ENCODE measurements around the gene MN1. TPM values are rescaled to one million over a fixed set of nuclear protein-coding genes. Genes with fewer than 3 reads are reported as not detected.

MN1 gene
- total and polyA plus RNA-seq, 2 of the 4 experiments (the other 2 are of a cell fraction) = 0.36 to 1.3 TPM

DNA sequence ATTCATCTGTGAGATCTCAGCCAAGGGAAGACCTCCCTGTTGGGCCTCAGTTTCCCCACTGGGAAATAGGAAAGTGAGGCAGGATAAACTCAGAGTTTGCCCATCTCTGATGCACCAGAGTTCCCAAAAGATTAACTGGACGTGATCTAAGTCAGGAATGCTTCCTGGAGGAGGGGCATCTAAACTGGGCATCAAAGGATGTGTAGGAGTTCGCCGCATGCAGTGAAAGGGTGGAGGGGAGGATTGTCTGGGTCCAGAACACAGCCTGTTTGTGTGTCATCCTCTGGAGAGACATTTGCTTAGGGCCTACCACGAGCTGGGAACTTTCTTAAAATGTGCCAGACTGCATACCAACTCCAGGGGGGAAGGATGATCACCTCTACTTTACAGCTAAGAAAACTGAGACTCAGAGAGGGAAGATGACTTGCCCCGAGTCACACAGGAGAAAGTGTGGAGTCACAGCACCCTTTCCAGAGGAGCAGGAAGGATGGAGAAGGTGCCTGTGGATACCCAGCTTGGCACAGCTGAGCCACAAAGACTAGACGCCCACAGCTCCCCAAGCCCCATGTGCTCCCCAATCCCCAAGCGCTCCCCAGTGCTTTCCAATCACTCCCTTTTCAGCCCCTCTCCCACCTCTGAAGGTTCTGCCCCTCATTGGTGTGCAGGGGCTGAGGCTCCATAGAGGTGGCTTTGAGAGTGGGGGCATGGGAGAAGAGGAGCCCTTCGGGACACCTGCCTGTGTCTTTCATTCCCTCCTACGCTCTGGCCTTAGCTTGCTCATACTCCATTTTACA is 50.1 kb downstream of the MN1 start:
- WGBS, 2 experiments (ENCODE audit: extremely low coverage in 2 of 2, insufficient read length in 1 of 2) = 50% methylated on average over 1 of the region's 9 CpGs; no CpG with 5 or more reads in 1 of the 2 experiments

More for the DNA sequence above, 50.1 kb downstream of the MN1 start:
- ChIA-PET POLR2A (ENCODE audit: unreplicated experiment) (no interaction called here), CTCF (no interaction called here)
- peaks cover 5% of the 10 kb centered on the region; the same call in 1 of the 2 replicates for H4K20me1 ChIP-seq (ENCODE audit: insufficient read depth, low read length)
- no peak overlapping the region for H2AK5ac ChIP-seq (ENCODE audit: low read depth, low read length)
- H3K79me1 ChIP-seq (ENCODE audit: low read depth in 1 of 2, low read length in 2 of 2) = no peaks in the 10 kb centered on the region
- no peak overlapping the region for H3K27ac ChIP-seq (ENCODE audit: insufficient read depth, low read length)
- dilution Hi-C loops (cut with HindIII; ENCODE audit: low sequenced_read_pairs, unreplicated experiment) = no loop called here
- H2BK15ac ChIP-seq (ENCODE audit: low read depth, low read length) = no peak overlapping the region
- no peak overlapping the region for H2AK9ac ChIP-seq (replicated peaks; ENCODE audit: low read depth, low read length, poor library complexity)
- no peak overlapping the region for H3K4me3 ChIP-seq (ENCODE audit: insufficient read depth, low read depth, low read length)
- TF ChIP-seq RCOR1 (IDR thresholded peaks at IDR 0.05; ENCODE audit: insufficient replicate concordance, low read length) (no peak), BHLHE40 (IDR thresholded peaks at IDR 0.05; ENCODE audit: low read depth, low read length) (no peak), SMC3 (IDR thresholded peaks at IDR 0.05; ENCODE audit: low read depth, low read length) (no peak), FOS (IDR thresholded peaks at IDR 0.05; ENCODE audit: low read depth, low read length) (no peak), RAD21 (IDR thresholded peaks at IDR 0.05; ENCODE audit: low read length) (no peak), CEBPB (IDR thresholded peaks at IDR 0.05; ENCODE audit: low read depth, low read length) (no peak), RFX5 (IDR thresholded peaks at IDR 0.05; ENCODE audit: low read depth, low read length) (no peak), MAZ (IDR thresholded peaks at IDR 0.05; ENCODE audit: borderline replicate concordance, low read depth, low read length) (no peak)
- TF ChIP-seq, protein P1, sequence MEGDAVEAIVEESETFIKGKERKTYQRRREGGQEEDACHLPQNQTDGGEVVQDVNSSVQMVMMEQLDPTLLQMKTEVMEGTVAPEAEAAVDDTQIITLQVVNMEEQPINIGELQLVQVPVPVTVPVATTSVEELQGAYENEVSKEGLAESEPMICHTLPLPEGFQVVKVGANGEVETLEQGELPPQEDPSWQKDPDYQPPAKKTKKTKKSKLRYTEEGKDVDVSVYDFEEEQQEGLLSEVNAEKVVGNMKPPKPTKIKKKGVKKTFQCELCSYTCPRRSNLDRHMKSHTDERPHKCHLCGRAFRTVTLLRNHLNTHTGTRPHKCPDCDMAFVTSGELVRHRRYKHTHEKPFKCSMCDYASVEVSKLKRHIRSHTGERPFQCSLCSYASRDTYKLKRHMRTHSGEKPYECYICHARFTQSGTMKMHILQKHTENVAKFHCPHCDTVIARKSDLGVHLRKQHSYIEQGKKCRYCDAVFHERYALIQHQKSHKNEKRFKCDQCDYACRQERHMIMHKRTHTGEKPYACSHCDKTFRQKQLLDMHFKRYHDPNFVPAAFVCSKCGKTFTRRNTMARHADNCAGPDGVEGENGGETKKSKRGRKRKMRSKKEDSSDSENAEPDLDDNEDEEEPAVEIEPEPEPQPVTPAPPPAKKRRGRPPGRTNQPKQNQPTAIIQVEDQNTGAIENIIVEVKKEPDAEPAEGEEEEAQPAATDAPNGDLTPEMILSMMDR (conservative IDR thresholded peaks at IDR 0.05; ENCODE audit: low read depth, low read length) = no peak
- TF ChIP-seq, protein P2, sequence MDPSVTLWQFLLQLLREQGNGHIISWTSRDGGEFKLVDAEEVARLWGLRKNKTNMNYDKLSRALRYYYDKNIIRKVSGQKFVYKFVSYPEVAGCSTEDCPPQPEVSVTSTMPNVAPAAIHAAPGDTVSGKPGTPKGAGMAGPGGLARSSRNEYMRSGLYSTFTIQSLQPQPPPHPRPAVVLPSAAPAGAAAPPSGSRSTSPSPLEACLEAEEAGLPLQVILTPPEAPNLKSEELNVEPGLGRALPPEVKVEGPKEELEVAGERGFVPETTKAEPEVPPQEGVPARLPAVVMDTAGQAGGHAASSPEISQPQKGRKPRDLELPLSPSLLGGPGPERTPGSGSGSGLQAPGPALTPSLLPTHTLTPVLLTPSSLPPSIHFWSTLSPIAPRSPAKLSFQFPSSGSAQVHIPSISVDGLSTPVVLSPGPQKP (IDR thresholded peaks at IDR 0.05; ENCODE audit: borderline replicate concordance, low read depth, low read length) = no peak
- no peak overlapping the region for H3K18ac ChIP-seq (ENCODE audit: low read depth, low read length)
- H3K56ac ChIP-seq (ENCODE audit: extremely low read depth, insufficient read depth, low read length) = no peak overlapping the region
- H3K9me3 ChIP-seq (ENCODE audit: control insufficient read depth, insufficient read depth, low read length) = no peaks in the 10 kb centered on the region
- no peak overlapping the region for H4K8ac ChIP-seq (ENCODE audit: low read depth in 2 of 2, low read length in 2 of 2)
- no peak overlapping the region for H3K9ac ChIP-seq (ENCODE audit: low read depth, low read length)
- H2BK5ac ChIP-seq (ENCODE audit: low read depth, low read length, poor library complexity, severe bottlenecking) = no peak overlapping the region
- H3K14ac ChIP-seq (replicated peaks; ENCODE audit: low read depth, low read length) = no peak overlapping the region
- H4K5ac ChIP-seq (ENCODE audit: low read depth, low read length) = no peak overlapping the region
- no peak overlapping the region for H2BK120ac ChIP-seq (ENCODE audit: low read depth, low read length)
- H2BK20ac ChIP-seq (ENCODE audit: low read depth, low read length) = no peak overlapping the region
- H3K27me3 ChIP-seq (ENCODE audit: control insufficient read depth, insufficient read depth, low read length) = no peaks in the 10 kb centered on the region
- peaks cover 3% of the 10 kb centered on the region; the same call in 1 of the 2 replicates for H3K9me1 ChIP-seq (ENCODE audit: insufficient read depth, low read length)
- ATAC-seq (ENCODE audit: low read depth) (no peak), DNase-seq (no peak)
- H3K4me1 ChIP-seq (ENCODE audit: control insufficient read depth, insufficient read depth, low read length) = peaks cover 21% of the 10 kb centered on the region
- H3K4me2 ChIP-seq (ENCODE audit: low read depth, low read length) = no peak overlapping the region
- H3K36me3 ChIP-seq (ENCODE audit: control insufficient read depth, insufficient read depth, low read length) = peaks cover 4% of the 10 kb centered on the region; the same call in 1 of the 2 replicates
- no peak overlapping the region for H2AFZ ChIP-seq (replicated peaks; ENCODE audit: low read length, poor library complexity)
- H4K91ac ChIP-seq (ENCODE audit: insufficient read depth, low read depth, low read length) = no peak overlapping the region
- in situ Hi-C loops (cut with MboI; ENCODE audit: low sequenced_read_pairs) = no loop called here
- no TSS peak for BruUV-seq (replicated peaks)
- H3K23ac ChIP-seq (ENCODE audit: low read depth, low read length) = no peak overlapping the region
- H3K4ac ChIP-seq (ENCODE audit: low read depth, low read length) = no peak overlapping the region
- intact Hi-C loops (cut with micrococcal nuclease) = no loop called here
